Lower leg skin (tissue), 4 donors: ENCODE measurements around the gene PSMG4. TPM values are rescaled to one million over a fixed set of nuclear protein-coding genes. Genes with fewer than 3 reads are reported as not detected.
A peak's percentile ranks its signal among the peaks of the same experiment; 100 is the strongest.

ENCODE experiments used
- DNase-seq, 2 donors: peaks; one replicate each; pipeline ENCODE4 v3.0.0-alpha.2; 2019; ENCODE audit warnings: low spot score in 2 of 2
- H3K4me3 ChIP-seq: fragments of 200-600 bp; sonication (generic); 2 replicates; pipeline ENCODE4 v1.5.1; 2017; ENCODE audit warnings: mild to moderate bottlenecking, low read depth; ENCODE audit not compliant: poor library complexity, severe bottlenecking
- POLR2A ChIP-seq, 2 donors: fragments of 450-650 bp; IDR thresholded peaks; one replicate each; pipeline ENCODE4 v1.6.1; 2016 to 2017; ENCODE audit warnings: antibody characterized with exemption in 2 of 2, mild to moderate bottlenecking in 1 of 2, moderate library complexity in 1 of 2
- WGBS, 2 donors: methylation state at CpG; one replicate each; pipeline ENCODE4 v1.1.5; 2018; 5-methylcytosine and 5-hydroxymethylcytosine counted together
- intact Hi-C: fragments of 100-400 bp; cut with DNase I; formaldehyde crosslinking; loops from one replicate; pipeline ENCODE4 v1.15.0; 2023; ENCODE audit warnings: low total_unique reads
- total RNA-seq, 4 donors: library from RNA; depleted of rRNA; stranded (reverse); fragments of >200 nt; gene quantifications; one replicate each; pipeline ENCODE4 v1.1.0, GENCODE V29; 2016
- TF ChIP-seq, protein P1 (sequence below), 3 donors: fragments of 450-650 bp; IDR thresholded peaks; one replicate each; pipeline ENCODE4 v1.5.1; 2016; ENCODE audit warnings: antibody characterized with exemption in 3 of 3, mild to moderate bottlenecking in 3 of 3, moderate library complexity in 2 of 3

PSMG4 gene
- total RNA-seq, 4 donors from 2014 or later: 16.2 to 22.1 (median 19.1) TPM

DNA sequence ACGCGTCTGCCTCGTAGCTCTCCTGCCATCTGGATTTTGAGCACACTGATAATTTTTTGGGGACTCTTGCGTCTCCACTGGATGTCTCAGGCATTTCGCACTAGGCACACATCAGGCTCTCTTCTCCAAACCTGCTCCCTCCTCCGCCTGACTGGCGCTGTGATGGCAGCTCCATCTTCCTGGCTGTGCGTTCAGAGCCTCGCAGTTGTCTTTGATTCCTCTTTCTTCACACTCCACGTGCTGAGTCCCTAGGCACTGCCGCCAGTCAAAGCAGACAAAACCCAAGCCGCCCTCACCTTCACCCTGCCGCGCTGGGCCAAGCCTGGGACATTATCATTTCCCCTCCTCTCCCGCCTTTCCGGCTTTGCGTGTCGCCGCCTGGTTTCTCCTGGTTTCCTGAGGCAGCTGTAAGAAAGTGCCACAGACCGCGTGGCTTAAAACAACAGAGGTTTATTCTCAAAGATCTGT, 778 bp downstream of the PSMG4 start:
- TF ChIP-seq, protein P1, sequence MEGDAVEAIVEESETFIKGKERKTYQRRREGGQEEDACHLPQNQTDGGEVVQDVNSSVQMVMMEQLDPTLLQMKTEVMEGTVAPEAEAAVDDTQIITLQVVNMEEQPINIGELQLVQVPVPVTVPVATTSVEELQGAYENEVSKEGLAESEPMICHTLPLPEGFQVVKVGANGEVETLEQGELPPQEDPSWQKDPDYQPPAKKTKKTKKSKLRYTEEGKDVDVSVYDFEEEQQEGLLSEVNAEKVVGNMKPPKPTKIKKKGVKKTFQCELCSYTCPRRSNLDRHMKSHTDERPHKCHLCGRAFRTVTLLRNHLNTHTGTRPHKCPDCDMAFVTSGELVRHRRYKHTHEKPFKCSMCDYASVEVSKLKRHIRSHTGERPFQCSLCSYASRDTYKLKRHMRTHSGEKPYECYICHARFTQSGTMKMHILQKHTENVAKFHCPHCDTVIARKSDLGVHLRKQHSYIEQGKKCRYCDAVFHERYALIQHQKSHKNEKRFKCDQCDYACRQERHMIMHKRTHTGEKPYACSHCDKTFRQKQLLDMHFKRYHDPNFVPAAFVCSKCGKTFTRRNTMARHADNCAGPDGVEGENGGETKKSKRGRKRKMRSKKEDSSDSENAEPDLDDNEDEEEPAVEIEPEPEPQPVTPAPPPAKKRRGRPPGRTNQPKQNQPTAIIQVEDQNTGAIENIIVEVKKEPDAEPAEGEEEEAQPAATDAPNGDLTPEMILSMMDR (IDR thresholded peaks at IDR 0.05): no peak
- TF ChIP-seq POLR2A (IDR thresholded peaks at IDR 0.05): no peak
- 0 to 1% methylated on average over 21 of the region's 21 CpGs for WGBS, 2 donors
- H3K4me3 ChIP-seq: peak overlapping the region; percentile 77
- no peak for DNase-seq
- intact Hi-C loops: loop anchor here (10.0 kb wide), 1 partner anchor 135 kb away; no protein-coding TSS in a partner anchor

DNA sequence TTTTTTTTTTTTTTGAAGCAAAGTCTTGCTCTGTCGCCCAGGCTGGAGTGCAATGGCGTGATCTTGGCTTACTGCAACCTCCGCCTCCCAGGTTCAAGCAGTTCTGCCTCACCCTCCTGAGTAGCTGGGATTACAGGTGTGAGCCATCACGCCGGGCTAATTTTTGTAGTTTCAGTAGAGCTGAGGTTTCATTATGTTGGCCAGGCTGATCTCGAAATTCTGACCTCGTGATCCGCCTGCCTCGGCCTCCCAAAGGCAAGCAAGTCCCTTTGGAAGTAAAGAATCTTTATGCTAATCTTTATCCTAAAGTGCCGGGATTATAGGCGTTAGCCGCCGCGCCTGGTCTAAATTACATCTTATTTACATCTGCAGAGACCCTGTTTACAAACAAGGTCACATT, 1.5 kb downstream of the PSMG4 start:
- intact Hi-C loops: no loop called here
- TF ChIP-seq, protein P1 (IDR thresholded peaks at IDR 0.05): no peak
- no peak for TF ChIP-seq POLR2A (IDR thresholded peaks at IDR 0.05)
- H3K4me3 ChIP-seq: no peak overlapping the region
- DNase-seq: no peak
- 83 to 87% methylated on average over 14 of the region's 14 CpGs for WGBS, 2 donors

DNA sequence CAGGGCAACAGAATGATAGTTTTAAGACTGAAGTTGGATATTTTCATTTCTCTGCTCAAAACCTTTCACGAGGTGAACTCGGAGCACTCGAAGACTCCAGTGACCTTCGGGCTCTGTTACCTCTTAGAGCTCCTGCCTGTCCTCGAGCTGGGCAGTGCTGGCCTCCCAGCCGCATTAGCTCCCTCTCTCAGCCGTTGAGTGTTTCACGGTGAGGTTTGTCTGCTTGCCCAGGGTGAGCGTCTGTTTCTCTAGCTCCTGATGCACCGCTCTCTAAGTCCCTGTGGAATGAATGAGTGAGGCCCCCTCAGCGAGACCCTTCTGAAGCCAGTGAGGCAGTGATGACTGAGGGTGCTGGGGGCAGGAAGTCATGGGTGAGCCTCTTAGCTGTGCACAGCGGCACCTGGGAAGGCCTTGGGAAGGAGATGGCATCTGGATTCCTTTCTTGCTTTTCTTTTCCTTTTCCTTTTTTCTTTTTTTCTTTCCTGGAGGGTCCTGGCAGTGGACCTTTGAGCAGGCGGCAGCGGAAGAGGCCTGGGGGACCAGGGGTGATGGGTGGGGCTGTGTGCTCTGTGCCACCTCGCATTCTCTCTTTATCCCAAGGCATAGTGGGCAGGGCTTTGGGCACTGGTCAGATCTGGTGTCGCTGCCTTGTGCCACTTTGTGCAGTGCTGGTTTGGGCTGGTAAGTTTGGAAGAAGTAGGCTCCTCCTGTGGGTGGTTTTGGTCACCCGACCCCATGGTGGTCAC, 2.2 kb downstream of the PSMG4 start:
- TF ChIP-seq, protein P1 (IDR thresholded peaks at IDR 0.05): no peak
- intact Hi-C loops: no loop called here
- no peak overlapping the region for H3K4me3 ChIP-seq
- no peak for DNase-seq
- 71 to 76% methylated on average over 17 of the region's 17 CpGs for WGBS, 2 donors

DNA sequence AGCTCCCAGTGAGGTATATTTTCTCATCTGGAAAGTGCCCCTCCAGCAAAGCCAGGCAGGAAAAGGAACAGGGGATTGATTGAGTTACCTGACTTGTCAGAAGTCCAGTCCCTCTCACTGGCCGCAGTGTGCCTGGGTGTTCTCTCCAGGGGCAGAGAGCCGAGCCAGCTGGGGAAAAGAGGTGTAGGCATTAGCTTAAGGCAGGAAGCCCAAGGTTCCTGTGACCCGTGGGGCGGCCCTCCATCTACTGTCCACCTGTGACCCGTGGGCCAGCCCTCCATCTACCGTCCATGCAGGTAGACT, 2.7 kb downstream of the PSMG4 start:
- intact Hi-C loops: no loop called here
- DNase-seq: no peak
- no peak for TF ChIP-seq POLR2A (IDR thresholded peaks at IDR 0.05)
- TF ChIP-seq, protein P1 (IDR thresholded peaks at IDR 0.05): no peak
- H3K4me3 ChIP-seq: no peak overlapping the region
- WGBS, 2 donors: 57 to 70% methylated on average over 6 of the region's 6 CpGs

DNA sequence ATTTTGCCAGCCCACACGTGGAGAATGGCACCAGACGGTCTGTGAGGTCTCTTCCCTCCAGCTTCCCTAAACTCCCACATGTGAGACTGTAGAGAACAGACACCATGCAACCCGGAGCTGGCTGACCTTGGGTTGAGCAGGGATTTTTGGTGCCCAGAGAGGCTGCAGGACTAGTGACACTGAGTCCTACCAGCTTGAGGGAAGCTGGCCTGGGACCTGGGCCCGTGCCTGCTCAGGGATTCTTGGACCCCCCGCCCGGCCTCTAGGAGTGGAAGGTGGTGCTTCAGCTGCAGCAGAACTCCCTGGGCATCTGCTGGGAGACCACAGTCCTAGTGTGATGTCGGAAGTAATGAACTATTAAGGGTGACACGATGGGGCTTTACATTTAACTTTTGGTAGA, 3.2 kb downstream of the PSMG4 start:
- no peak overlapping the region for H3K4me3 ChIP-seq
- no peak for DNase-seq
- 60 to 63% methylated on average over 8 of the region's 8 CpGs for WGBS, 2 donors
- TF ChIP-seq, protein P1 (IDR thresholded peaks at IDR 0.05): no peak
- TF ChIP-seq POLR2A (IDR thresholded peaks at IDR 0.05): no peak
- intact Hi-C loops: no loop called here

DNA sequence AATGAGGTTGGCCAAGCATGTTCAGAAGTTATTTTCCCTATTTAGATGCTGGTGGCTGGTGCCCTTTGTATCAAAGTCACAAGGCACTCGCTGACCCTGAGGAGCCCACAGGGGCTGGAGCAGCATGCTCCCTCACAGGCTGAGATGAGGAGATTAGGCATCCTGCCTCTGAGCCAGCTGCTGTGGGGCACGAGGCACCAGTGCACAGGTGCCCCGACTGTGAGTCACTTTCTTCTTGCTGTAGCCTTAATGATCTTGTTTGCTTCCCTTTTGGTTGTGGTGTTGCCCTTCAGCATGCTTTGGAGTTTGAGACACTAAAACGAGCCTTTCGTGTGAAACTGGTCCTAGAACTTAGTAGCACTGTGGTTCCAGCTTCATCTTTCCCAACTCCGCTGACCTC, 4.3 kb downstream of the PSMG4 start:
- TF ChIP-seq, protein P1 (IDR thresholded peaks at IDR 0.05): no peak
- TF ChIP-seq POLR2A (IDR thresholded peaks at IDR 0.05): no peak
- no peak overlapping the region for H3K4me3 ChIP-seq
- no peak for DNase-seq
- WGBS, 2 donors: 68 to 75% methylated on average over 6 of the region's 6 CpGs
- intact Hi-C loops: no loop called here
